ENCODE results near the gene KIR3DL2.

- no peak for TF ChIP-seq POLR2A (IDR thresholded peaks at IDR 0.05; ENCODE audit: low read length)
- no peak for TF ChIP-seq GATA1 (IDR thresholded peaks at IDR 0.05; ENCODE audit: low read depth, low read length)
These were observed 32.5 kb downstream of the KIR3DL2 start for GRCh38 chr19:54882758-54883157.

Measured in erythroblast (primary cell).